ENCODE data around the gene AXL. TPM values are rescaled to one million over a fixed set of nuclear protein-coding genes. Genes with fewer than 3 reads are reported as not detected.
A peak's percentile ranks its signal among the peaks of the same experiment; 100 is the strongest.

Gene AXL
- total and polyA plus RNA-seq, 2 of the 13 experiments (the other 11 are each of a cell fraction or from before 2014, with no cell fraction given), result 0.71 to 5.9 TPM

DNA sequence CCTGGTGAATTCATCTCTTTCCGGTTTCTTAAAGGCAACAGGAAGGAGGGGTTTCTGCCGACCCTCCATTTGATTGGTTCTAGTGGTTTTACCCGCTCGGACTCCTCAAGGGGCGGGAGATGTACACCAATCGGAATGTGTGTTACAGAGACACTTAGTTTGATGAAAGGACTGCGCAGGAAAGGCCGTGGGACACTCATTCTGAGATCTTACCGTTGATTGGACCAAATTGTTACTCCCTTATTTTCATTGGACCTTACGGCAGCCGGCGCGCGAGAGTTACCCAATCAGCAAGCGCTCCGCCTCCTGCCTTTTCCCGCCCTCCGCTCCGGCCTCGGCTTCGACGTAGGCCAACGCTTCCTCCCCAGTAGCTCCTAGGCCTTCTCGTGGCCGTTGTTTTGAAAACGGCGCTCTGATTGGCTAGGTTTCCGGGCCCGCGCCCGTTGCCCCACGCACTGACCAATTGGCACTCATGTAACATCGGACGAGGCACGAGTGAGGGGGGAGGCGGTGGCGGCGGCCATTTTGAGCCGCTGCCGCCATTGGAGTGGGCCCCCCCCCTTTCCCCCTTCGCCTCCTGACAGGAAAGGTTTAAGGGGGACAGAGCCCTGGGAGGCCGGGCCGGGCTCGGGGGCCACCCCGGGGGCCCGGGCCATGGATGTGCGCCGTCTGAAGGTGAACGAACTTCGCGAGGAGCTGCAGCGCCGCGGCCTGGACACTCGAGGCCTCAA lies 45.0 kb downstream of the AXL start, which contains the start of gene HNRNPUL1 (continued):
- TF ChIP-seq, protein P1, sequence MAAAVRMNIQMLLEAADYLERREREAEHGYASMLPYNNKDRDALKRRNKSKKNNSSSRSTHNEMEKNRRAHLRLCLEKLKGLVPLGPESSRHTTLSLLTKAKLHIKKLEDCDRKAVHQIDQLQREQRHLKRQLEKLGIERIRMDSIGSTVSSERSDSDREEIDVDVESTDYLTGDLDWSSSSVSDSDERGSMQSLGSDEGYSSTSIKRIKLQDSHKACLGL (CRISPR knock-in tag; IDR thresholded peaks at IDR 0.05), result no peak; the same call in 1 of the 2 replicates
- TF ChIP-seq, protein P2, sequence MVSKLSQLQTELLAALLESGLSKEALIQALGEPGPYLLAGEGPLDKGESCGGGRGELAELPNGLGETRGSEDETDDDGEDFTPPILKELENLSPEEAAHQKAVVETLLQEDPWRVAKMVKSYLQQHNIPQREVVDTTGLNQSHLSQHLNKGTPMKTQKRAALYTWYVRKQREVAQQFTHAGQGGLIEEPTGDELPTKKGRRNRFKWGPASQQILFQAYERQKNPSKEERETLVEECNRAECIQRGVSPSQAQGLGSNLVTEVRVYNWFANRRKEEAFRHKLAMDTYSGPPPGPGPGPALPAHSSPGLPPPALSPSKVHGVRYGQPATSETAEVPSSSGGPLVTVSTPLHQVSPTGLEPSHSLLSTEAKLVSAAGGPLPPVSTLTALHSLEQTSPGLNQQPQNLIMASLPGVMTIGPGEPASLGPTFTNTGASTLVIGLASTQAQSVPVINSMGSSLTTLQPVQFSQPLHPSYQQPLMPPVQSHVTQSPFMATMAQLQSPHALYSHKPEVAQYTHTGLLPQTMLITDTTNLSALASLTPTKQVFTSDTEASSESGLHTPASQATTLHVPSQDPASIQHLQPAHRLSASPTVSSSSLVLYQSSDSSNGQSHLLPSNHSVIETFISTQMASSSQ (IDR thresholded peaks at IDR 0.05; ENCODE audit: low read depth), result no peak
- TF ChIP-seq, protein P2 (CRISPR knock-in tag; IDR thresholded peaks at IDR 0.05; ENCODE audit: borderline replicate concordance), result no peak
- TF ChIP-seq ZFP36L2 (CRISPR knock-in tag; IDR thresholded peaks at IDR 0.05) (no peak), SKI (IDR thresholded peaks at IDR 0.05; ENCODE audit: partially characterized antibody) (peak; percentile 46), PPARG (CRISPR knock-in tag; conservative IDR thresholded peaks at IDR 0.05) (0 out of 2 replicates have a peak, but pooled peaks have one; percentile 17), ZNF430 (CRISPR knock-in tag; IDR thresholded peaks at IDR 0.05) (no peak)
- TF ChIP-seq, protein P3, sequence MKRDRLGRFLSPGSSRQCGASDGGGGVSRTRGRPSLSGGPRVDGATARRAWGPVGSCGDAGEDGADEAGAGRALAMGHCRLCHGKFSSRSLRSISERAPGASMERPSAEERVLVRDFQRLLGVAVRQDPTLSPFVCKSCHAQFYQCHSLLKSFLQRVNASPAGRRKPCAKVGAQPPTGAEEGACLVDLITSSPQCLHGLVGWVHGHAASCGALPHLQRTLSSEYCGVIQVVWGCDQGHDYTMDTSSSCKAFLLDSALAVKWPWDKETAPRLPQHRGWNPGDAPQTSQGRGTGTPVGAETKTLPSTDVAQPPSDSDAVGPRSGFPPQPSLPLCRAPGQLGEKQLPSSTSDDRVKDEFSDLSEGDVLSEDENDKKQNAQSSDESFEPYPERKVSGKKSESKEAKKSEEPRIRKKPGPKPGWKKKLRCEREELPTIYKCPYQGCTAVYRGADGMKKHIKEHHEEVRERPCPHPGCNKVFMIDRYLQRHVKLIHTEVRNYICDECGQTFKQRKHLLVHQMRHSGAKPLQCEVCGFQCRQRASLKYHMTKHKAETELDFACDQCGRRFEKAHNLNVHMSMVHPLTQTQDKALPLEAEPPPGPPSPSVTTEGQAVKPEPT (CRISPR knock-in tag; IDR thresholded peaks at IDR 0.05; ENCODE audit: low read depth), result no peak
- TF ChIP-seq, protein P4, sequence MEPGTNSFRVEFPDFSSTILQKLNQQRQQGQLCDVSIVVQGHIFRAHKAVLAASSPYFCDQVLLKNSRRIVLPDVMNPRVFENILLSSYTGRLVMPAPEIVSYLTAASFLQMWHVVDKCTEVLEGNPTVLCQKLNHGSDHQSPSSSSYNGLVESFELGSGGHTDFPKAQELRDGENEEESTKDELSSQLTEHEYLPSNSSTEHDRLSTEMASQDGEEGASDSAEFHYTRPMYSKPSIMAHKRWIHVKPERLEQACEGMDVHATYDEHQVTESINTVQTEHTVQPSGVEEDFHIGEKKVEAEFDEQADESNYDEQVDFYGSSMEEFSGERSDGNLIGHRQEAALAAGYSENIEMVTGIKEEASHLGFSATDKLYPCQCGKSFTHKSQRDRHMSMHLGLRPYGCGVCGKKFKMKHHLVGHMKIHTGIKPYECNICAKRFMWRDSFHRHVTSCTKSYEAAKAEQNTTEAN (CRISPR knock-in tag; conservative IDR thresholded peaks at IDR 0.05), result no peak
- TF ChIP-seq, protein P5, sequence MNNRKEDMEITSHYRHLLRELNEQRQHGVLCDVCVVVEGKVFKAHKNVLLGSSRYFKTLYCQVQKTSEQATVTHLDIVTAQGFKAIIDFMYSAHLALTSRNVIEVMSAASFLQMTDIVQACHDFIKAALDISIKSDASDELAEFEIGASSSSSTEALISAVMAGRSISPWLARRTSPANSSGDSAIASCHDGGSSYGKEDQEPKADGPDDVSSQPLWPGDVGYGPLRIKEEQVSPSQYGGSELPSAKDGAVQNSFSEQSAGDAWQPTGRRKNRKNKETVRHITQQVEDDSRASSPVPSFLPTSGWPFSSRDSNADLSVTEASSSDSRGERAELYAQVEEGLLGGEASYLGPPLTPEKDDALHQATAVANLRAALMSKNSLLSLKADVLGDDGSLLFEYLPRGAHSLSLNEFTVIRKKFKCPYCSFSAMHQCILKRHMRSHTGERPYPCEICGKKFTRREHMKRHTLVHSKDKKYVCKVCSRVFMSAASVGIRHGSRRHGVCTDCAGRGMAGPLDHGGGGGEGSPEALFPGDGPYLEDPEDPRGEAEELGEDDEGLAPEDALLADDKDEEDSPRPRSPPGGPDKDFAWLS (CRISPR knock-in tag; IDR thresholded peaks at IDR 0.05; ENCODE audit: borderline replicate concordance), result peak; percentile 95; the same call in 1 of the 2 replicates

All from HepG2 (cell line).